HG02623 (cell line): ENCODE data around the gene S100A2.

Source experiments
- ATAC-seq: cut with Tn5 transposase; IDR thresholded peaks from one replicate; pipeline ENCODE4 v1.9.1; 2021; ENCODE audit warnings: moderate library complexity; ENCODE audit not compliant: unreplicated experiment

The S100A2 gene

GRCh38 chr1:153565529-153566374 lies at the start of gene S100A2:
Gene S100A2, minus strand, starts transcription at chr1:153565844. Its CDS starts 1,967 bp downstream, at chr1:153563877.
- no peak for ATAC-seq

- ATAC-seq, result no peak
Measured at GRCh38 chr1:153615406-153615805, 49.8 kb upstream of the S100A2 start.

GRCh38 chr1:153614906-153615305 lies 49.3 kb upstream of the S100A2 start:
- no peak for ATAC-seq

- ATAC-seq, result no peak
Measured at GRCh38 chr1:153614189-153614900, 48.7 kb upstream of the S100A2 start.

GRCh38 chr1:153613406-153613805 lies 47.8 kb upstream of the S100A2 start:
- no peak for ATAC-seq

GRCh38 chr1:153612755-153613331 lies 47.2 kb upstream of the S100A2 start, which contains the start of gene S100A16:
Gene S100A16, minus strand, starts transcription at chr1:153613137. Its CDS starts 4,986 bp downstream, at chr1:153608151.
- ATAC-seq, result no peak

- ATAC-seq, result no peak
Measured at GRCh38 chr1:153612111-153612754, 46.6 kb upstream of the S100A2 start.

GRCh38 chr1:153611356-153611755 lies 45.7 kb upstream of the S100A2 start:
- ATAC-seq, result no peak

- ATAC-seq, result no peak
Measured at GRCh38 chr1:153610811-153611301, 45.2 kb upstream of the S100A2 start.

- no peak for ATAC-seq
Measured at GRCh38 chr1:153610334-153610733, 44.7 kb upstream of the S100A2 start.

- no peak for ATAC-seq
Measured at GRCh38 chr1:153609585-153609907, 43.9 kb upstream of the S100A2 start.

GRCh38 chr1:153608742-153609584 lies 43.3 kb upstream of the S100A2 start:
- ATAC-seq, result no peak

GRCh38 chr1:153608089-153608682 lies 42.5 kb upstream of the S100A2 start:
- ATAC-seq, result no peak

GRCh38 chr1:153607381-153607780 lies 41.7 kb upstream of the S100A2 start:
- no peak for ATAC-seq

- ATAC-seq, result no peak
Measured at GRCh38 chr1:153606194-153606593, 40.5 kb upstream of the S100A2 start.

- ATAC-seq, result no peak
Measured at GRCh38 chr1:153602749-153603148, 37.1 kb upstream of the S100A2 start.

- ATAC-seq, result no peak
Measured at GRCh38 chr1:153599847-153600246, 34.2 kb upstream of the S100A2 start.

GRCh38 chr1:153598309-153599172 lies 32.9 kb upstream of the S100A2 start:
- ATAC-seq, result peak; percentile 98

GRCh38 chr1:153597206-153597605 lies 31.6 kb upstream of the S100A2 start:
- no peak for ATAC-seq
